Natural killer cell (primary cell): ENCODE results near the gene CSMD2. TPM values are rescaled to one million over a fixed set of nuclear protein-coding genes. Genes with fewer than 3 reads are reported as not detected.

ENCODE experiments used
- ATAC-seq, 3 donors: fragments of 150-1000 bp in 2 of 3; fragments of 200-7000 bp in 1 of 3; cut with Tn5 transposase; 1 replicate in 1 of 3; 2 replicates in 2 of 3; pipeline ENCODE4 v1.10.0; 2021; ENCODE audit warnings: mild to moderate bottlenecking in 2 of 3, moderate library complexity in 2 of 3
- DNase-seq, 2 donors: peaks; one replicate each; pipeline versions ENCODE4 v3.0.0 to v3.0.0-alpha.2; 2013 to 2021; ENCODE audit warnings: mixed read lengths in 1 of 2
- H3K27ac ChIP-seq: one replicate; pipeline ENCODE4 v1.5.1; 2013; ENCODE audit warnings: mild to moderate bottlenecking, low read length
- H3K27me3 ChIP-seq: one replicate; pipeline ENCODE4 v1.6.1; 2013; ENCODE audit warnings: low read length; ENCODE audit not compliant: control insufficient read depth, insufficient read depth
- H3K36me3 ChIP-seq: one replicate; pipeline ENCODE4 v1.6.1; 2013; ENCODE audit warnings: low read length; ENCODE audit not compliant: control insufficient read depth, insufficient read depth
- H3K4me1 ChIP-seq: one replicate; pipeline ENCODE4 v1.6.1; 2013; ENCODE audit warnings: low read length; ENCODE audit not compliant: control insufficient read depth, insufficient read depth
- H3K4me3 ChIP-seq: one replicate; pipeline ENCODE4 v1.5.1; 2013; ENCODE audit warnings: low read length
- H3K9me3 ChIP-seq: one replicate; pipeline ENCODE4 v1.6.1; 2013; ENCODE audit warnings: low read length; ENCODE audit not compliant: control insufficient read depth, insufficient read depth
- H3K27ac Mint-ChIP-seq, 2 donors: one replicate each; pipeline ENCODE4 v1.8.0; 2022; ENCODE audit warnings: mild to moderate bottlenecking in 2 of 2, mixed read lengths in 2 of 2, moderate library complexity in 1 of 2
- H3K27me3 Mint-ChIP-seq, 2 donors: one replicate each; pipeline ENCODE4 v1.8.0; 2022; ENCODE audit warnings: low read depth in 2 of 2, mixed read lengths in 2 of 2
- H3K36me3 Mint-ChIP-seq: one replicate; pipeline ENCODE4 v1.8.0; 2022; ENCODE audit warnings: mixed read lengths
- H3K4me1 Mint-ChIP-seq, 2 donors: one replicate each; pipeline ENCODE4 v1.8.0; 2022; ENCODE audit warnings: mixed read lengths in 2 of 2
- H3K4me3 Mint-ChIP-seq: one replicate; pipeline ENCODE4 v1.8.0; 2022; ENCODE audit warnings: mild to moderate bottlenecking, moderate library complexity, mixed read lengths
- H3K9me3 Mint-ChIP-seq, 2 donors: one replicate each; pipeline ENCODE4 v1.8.0; 2022; ENCODE audit warnings: mixed read lengths in 2 of 2
- CTCF ChIP-seq: fragments of 200-600 bp; IDR thresholded peaks from one replicate; pipeline ENCODE4 v1.8.0; 2022; ENCODE audit warnings: antibody characterized with exemption
- WGBS: methylation state at CpG from one replicate; pipeline ENCODE4 v1.1.7; 2013; ENCODE audit warnings: missing lambda C conversion rate; ENCODE audit not compliant: insufficient coverage; 5-methylcytosine and 5-hydroxymethylcytosine counted together
- intact Hi-C: fragments of 100-400 bp; cut with micrococcal nuclease; formaldehyde crosslinking; loops from one replicate; pipeline ENCODE4 v1.14.2; 2022
- total RNA-seq, 4 donors: library from RNA; stranded (reverse); fragments of 120-200 nt in 1 of 4; gene quantifications; one replicate each; pipeline versions ENCODE4 v1.2.3 to v1.2.4, GENCODE V29; 2013 to 2022

Gene CSMD2
- total RNA-seq, 3 donors from 2014 or later (not counting 1 experiment from before 2014, with no cell fraction given) = not detected

GRCh38 chr1:33715195-33715811, 449.7 kb downstream of the CSMD2 start:
- no peaks in the 10 kb centered on the region for H3K4me1 Mint-ChIP-seq
- H3K4me3 Mint-ChIP-seq = no peak overlapping the region
- TF ChIP-seq CTCF = no peak
- no peaks in the 10 kb centered on the region for H3K9me3 ChIP-seq
- 81% methylated on average over 5 of the region's 7 CpGs for WGBS
- no peaks in the 10 kb centered on the region for H3K9me3 Mint-ChIP-seq
- DNase-seq (no peak), ATAC-seq (no peak)
- H3K4me3 ChIP-seq = no peak overlapping the region
- H3K36me3 Mint-ChIP-seq = no peaks in the 10 kb centered on the region
- peaks cover 7 to 12% of the 10 kb centered on the region in 2 donors for H3K27me3 Mint-ChIP-seq
- intact Hi-C loops = no loop called here
- no peaks in the 10 kb centered on the region for H3K4me1 ChIP-seq
- no peaks in the 10 kb centered on the region for H3K27me3 ChIP-seq
- H3K36me3 ChIP-seq = no peaks in the 10 kb centered on the region
- H3K27ac Mint-ChIP-seq = no peak overlapping the region
- H3K27ac ChIP-seq = no peak overlapping the region

GRCh38 chr1:33714421-33714820, 450.6 kb downstream of the CSMD2 start:
- 90% methylated on average over 18 of the region's 18 CpGs for WGBS
- Histone ChIP-seq H3K4me1 (no peaks in the 10 kb centered on the region), H3K27ac (no peak overlapping the region), H3K36me3 (no peaks in the 10 kb centered on the region), H3K4me3 (no peak overlapping the region), H3K9me3 (no peaks in the 10 kb centered on the region), H3K27me3 (no peaks in the 10 kb centered on the region)
- no peak for DNase-seq
- intact Hi-C loops = no loop called here
- Mint-ChIP-seq H3K9me3 (no peaks in the 10 kb centered on the region), H3K4me1 (no peaks in the 10 kb centered on the region), H3K27me3 (peaks cover 7 to 12% of the 10 kb centered on the region in 2 donors), H3K27ac (no peak overlapping the region), H3K4me3 (no peak overlapping the region), H3K36me3 (no peaks in the 10 kb centered on the region)
- no peak for TF ChIP-seq CTCF
- no peak for ATAC-seq

- TF ChIP-seq CTCF = no peak
- H3K27me3 ChIP-seq = no peaks in the 10 kb centered on the region
- no peaks in the 10 kb centered on the region for H3K36me3 Mint-ChIP-seq
- intact Hi-C loops = no loop called here
- no peaks in the 10 kb centered on the region for H3K36me3 ChIP-seq
- no peaks in the 10 kb centered on the region for H3K4me1 Mint-ChIP-seq
- no peaks in the 10 kb centered on the region for H3K9me3 ChIP-seq
- peaks cover 8 to 15% of the 10 kb centered on the region in 2 donors for H3K27me3 Mint-ChIP-seq
- H3K27ac ChIP-seq = no peak overlapping the region
- H3K9me3 Mint-ChIP-seq = no peaks in the 10 kb centered on the region
- WGBS = 72% methylated on average over 9 of the region's 9 CpGs
- no peak overlapping the region for H3K27ac Mint-ChIP-seq
- no peaks in the 10 kb centered on the region for H3K4me1 ChIP-seq
- no peak overlapping the region for H3K4me3 ChIP-seq
- DNase-seq = no peak
- no peak for ATAC-seq
- H3K4me3 Mint-ChIP-seq = no peak overlapping the region
Observed at GRCh38 chr1:33713058-33713877, 451.8 kb downstream of the CSMD2 start.
